HG03342 (cell line): ENCODE data around the gene DPY30.

Experiments used
- ATAC-seq: cut with Tn5 transposase; IDR thresholded peaks from one replicate; pipeline ENCODE4 v1.9.1; 2021; ENCODE audit warnings: mild to moderate bottlenecking, moderate library complexity; ENCODE audit not compliant: unreplicated experiment

The DPY30 gene

DNA sequence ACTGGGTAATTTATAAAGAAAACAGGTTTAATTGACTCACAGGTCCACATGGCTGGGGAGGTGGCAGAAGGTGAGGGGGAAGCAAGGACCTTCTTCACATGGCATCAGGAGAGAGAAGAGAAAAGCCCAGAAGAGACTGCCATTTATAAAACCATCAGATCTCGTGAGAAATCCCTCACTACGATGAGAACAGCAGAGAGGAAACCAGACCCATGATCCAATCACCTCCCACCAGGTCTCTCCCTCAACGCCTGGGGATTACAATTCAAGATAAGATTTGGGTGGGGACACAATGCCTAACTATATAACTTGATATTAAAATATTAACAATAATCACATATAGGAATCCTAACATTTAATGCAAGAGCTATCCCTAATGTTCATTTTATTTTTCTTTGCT is 60.6 kb downstream of the DPY30 start:
- ATAC-seq, result no peak

DNA sequence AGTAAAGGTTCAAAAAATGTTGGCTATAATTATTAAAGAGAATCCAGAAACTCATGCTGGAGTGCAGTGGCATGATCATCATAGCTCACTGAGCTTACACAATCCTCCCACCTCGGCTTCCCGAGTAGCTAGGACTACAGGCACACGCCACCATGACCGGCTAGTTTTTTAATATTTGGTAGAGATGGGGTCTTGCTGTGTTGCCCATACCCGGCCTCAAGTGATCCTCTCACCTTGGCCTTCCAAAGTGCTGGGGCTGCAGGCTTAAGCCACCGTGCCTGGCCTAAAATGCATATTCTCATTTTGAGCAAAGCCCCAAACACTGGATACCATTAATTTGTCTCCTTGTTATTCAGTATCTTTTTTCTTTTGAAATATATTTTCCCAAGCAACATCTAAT is 61.2 kb downstream of the DPY30 start:
- ATAC-seq, result no peak
